NCI-H2227 (cell line): ENCODE measurements around the gene CIBAR2.

Experiments used
- DNase-seq: peaks from one replicate; lab custom pipeline; 2025; ENCODE audit not compliant: unreplicated experiment; lab: John Stamatoyannopoulos, UW

CIBAR2 gene

DNA sequence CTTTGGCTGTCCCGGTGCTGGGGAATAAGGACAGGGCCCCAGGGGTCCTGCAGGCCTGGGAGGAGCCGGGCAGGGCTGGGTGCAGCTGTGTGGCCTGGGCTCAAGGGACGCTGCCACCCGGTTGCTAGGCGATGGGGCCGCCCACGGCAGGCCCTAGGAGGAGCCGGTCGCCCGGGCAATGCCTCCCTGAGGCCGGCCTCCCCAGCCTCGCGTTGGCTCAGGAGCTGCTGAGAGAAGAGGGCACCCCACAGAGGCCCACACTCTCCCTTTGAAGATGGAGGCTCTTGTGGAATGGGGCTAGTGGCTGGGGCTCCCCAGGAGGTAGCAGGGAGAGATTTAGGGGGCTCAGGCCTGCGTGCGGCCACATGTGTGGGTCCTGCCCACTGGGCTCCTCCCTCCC is at the start of gene CIBAR2:
Gene CIBAR2, minus strand, starts transcription at position 109 of the 400 bp plus-strand sequence. CDS start 120 bp downstream, outside the sequence.
- peak; percentile 33 for DNase-seq

DNA sequence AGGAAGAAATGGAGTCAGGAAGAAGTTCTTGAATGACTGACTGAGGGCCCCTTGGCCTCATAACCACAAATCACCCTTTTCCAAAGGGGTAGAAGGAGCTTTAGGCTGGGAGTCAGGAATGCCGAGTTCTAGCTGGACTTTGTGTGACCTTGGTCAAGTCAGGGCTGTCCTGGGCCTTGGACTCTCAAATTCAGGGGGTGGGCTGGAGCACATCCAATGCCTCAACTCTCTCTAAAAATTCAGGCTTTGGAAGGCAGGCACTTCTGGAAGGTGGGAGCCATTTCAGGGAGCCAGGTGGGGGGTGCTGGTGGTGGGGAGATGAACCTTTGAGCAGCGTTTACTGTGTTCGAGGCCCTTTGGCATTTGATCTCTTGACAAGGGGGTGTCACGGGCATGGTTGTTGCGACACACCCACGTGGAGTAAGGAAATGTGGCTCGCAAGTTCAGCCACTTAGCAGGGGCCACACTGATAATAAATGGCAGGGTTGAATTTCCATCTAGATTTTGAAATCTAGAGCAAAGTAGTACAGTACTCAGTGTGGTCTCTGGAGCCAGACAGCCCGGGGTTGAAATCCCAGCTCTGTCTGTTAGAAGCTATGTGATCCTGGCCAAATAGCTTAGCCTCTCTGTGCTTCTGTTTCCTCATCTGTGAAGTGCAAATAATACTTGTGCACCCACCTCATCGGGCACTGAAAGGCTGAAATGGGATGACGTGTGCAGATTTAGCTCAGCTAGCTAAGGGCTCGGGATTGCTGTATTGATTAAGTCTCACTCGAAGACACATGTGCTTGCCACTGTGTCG is 47.1 kb upstream of the CIBAR2 start:
- DNase-seq: no peak

DNA sequence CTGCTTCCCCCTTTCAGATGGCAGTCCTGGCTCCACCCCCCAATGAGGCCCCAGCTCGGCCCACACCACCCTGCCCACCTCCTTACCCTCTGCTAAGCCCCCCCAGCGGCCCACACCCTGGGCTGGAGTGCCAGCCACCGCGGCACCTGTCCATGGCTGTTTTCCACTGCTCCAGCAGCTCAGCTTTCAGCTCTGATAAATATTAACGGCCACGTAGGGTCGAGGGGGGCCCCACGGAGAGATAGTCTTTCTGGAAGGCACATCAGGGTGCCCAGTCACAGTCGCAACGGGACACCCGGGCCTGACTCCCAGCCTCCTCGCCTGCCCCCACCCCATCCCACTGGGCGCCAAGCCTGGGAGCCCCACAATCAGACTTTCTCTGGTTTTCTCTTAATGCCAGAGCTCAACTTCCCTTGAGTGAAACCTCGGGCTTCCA is 46.5 kb upstream of the CIBAR2 start:
- no peak for DNase-seq

DNA sequence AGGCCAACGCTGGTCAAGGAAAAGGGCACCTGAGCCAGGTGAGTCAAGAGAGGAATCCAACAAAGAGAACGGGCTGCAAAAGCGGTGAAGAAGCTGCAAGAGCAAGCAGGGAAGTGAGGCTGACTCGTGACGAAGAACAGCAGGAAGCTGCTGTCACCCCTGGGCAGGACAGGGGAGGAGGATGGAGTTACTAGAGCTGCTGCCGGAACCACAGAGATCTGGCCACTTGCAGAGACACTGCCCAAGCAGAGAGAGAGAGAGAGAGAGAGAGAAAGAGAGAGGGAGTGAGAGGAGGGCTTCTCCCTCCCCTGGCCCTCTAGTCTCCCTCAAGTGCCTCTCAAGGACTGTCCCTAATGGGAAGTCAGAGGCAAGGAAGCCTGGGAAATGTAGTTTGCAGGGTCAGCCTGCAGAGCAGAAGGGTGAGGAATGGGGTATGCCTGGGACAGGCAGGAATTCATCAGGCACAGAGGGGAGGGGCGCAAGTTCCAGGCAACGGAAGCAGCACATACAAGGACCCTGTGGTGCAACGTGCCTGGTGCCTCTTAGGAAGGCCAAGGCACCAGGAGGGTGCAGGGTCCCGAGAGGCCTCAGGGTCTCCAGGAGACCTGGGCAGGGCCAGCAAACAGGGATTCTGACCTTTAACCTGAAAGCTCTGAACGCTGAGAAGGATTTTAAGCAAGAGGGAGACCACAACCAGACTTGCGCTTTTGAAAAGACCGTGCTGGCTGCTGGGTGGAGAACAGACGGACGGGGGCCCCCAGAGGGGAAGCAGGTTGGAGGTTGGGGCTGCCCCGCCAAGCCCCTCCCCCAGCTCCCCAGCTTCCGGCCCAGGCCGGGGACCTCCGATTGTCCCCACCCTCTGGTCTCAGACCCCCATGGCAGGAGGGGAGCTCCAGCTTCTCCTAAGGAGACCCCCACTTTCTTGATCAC is 45.8 kb upstream of the CIBAR2 start:
- DNase-seq: peak; percentile 52

DNA sequence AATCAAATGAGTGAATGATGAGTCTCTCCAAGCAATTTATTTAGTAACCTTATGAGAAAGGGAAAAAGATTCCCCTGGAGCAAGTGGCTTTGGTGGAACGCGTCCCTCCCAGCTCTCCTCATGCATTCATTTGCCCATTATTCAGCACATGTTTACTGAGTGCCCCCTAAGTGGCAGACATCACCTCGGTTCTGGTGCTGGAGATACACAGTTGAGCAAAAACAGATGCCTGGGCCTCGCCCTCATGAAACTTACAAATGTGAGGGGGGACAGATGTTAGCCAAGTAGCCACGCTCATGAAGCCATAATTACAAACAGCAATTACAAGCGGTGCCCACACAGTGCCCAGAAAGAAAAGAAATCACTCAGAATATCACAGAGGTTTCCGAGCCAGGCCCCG is 45.1 kb upstream of the CIBAR2 start:
- DNase-seq: no peak

DNA sequence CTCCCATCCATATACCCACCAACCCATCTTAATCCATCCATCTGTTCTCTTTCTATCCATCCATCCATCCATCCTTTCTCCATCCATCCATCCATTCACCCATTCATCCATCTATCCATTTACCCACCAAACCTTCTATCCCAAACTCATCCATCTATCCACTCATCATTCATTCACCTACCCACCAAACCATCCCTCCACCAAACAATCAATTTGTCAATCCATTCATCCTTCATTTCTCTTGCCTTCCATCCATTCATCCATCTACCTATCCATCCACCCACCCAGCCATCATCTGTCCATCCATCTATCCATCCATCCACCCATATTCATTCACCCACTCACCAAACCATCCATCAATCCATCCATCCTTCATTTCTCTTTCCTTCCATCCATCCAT is 44.6 kb upstream of the CIBAR2 start:
- no peak for DNase-seq

DNA sequence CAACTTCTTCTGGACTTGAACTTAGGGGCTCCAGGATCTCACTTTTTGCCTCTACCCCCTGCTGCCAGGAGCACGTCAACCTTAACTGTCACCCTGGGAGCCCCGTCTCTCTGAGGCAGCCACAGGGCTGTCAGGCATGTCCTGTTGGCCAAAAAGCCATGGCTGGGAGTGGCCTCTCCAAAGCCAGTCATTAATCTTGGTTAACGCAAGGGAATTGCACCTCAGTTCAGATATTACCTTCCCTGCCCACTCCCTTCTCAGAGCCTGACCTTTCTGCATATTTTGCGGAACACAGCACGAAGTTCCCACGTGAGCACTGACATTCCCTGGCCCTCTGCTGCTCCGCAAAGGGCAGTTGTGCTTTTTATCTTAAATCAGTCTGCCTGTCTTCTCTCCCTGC is 44.2 kb upstream of the CIBAR2 start:
- no peak for DNase-seq

DNA sequence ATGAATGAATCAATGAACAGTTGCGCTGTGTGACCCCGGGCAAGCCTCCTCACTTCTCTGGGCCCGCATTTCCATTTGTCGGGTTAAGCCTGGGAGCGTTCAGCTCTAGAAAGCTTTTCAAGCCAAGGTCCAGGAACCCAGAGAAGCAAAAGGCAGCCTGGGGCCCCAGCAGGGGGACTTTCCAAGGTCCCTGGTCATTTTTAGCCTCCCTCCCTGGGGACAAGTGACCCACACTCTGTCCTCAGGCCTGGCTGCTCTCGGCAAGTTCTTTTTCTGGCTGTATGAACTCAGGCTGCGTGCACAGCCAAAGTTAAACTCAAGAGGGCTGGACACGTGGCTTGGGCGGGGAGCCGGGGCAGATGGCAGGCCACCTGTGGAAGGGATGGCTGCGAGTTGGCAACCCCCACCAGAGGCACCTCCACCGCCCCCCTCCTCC is 41.4 kb upstream of the CIBAR2 start:
- DNase-seq: no peak

DNA sequence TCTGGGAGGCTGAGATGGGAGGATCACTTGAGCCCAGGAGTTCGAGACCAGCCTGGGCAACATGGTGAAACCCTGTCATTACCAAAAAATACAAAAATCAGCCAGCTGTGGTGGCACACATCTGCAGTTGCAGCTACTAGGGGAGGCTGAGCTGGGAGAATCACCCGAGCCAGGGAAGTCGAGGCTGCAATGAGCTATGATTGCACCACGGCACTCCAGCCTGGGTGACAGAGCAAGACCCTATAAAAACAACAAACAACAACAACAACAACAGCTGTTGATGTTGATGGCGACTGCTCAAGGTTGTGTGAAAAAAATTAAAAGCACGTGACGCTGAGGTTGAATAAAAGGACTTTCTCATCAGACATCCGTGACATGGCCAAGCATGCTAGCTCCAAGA is 40.8 kb upstream of the CIBAR2 start:
- DNase-seq: no peak

DNA sequence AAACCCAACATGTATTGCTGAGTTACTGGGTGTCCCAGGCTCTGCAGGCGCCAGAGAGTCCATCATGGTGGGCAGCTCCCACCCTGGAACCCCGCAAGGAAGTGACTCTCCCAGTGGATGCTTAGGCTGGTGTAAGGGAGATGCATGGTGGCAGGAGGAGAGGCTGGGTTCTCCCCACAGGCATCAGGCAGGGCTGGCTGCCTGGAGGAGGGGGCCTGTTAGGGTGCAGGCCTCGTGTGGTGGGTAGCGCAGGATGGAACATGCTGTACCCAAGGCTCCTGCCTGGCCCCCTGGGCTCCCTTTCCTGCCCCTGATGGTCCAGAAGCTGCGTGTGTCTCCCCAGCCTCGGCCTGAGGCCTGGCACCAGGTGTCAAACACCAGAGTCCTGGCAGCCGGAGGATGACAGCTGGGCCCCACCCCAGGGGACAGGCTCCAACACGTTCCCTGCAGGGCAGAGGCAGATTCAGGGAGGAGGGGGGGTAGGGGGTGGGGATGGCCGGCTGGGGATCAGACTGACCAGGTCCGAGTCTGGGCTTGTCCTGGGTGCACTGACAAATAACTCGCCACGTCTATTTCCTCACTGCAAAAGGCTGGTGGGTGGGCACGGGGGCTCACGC is 40.2 kb upstream of the CIBAR2 start:
- DNase-seq: no peak

DNA sequence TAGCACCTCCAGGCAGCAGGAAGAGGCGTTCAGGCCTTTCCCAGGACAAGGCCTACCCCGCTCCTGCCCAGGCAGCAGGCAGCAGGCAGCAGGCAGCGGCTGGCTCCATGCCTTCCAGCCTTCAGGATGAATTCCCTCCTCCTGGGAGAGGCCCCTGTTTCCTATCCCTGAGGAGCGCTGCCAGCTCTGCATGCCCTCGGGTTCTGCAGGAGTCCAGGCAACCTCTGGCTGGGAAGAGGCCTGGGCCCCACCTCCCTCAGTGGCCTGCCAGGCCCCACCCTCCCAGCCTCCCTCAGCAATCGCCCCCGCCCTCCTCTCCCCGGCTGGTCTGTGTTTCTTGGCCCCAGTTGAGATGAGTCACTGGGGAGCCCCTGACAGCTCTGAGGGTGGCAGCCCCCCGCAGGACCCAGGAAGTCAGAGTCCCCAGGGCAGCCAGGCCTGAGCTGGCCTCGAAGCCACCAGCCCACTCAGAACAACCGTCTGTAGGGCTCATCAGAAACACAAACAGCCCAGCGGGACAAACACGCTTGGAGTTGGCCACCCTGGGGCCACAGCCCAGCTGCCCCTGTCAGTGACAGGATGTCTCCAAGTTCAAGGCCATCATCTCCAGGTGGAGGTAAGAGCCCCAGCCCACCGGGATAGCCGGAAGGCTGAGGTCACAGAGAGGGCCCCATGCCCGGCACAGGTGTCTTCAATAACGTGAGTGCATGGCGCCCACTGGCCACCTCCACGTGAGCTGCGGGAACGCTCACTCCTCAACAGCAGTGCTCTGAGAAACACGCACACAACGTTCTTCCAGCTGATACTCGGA is 39.5 kb upstream of the CIBAR2 start:
- peak; percentile 36 for DNase-seq

DNA sequence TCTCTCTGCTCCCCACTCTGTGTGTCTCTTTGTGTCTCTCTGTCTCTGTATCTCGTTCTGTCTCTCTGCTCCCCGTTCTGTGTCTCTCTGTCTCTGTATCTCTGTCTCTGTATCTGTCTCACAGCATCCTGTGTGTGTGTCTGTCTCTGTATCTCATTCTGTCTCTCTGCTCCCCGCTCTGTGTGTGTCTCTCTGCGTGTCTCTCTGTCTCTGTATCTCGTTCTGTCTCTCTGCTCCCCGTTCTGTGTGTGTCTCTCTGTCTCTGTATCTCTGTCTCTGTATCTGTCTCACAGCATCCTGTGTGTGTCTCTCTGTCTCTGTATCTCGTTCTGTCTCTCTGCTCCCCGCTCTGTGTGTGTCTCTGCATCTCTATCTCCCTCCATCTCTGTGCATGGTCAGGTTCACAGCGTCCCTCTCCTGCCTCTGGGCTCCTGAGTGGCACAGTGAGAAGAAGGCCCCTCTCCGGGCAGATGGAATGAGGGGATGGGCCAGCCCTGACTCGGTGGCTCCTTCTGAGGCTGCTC is 38.9 kb upstream of the CIBAR2 start:
- DNase-seq: no peak

DNA sequence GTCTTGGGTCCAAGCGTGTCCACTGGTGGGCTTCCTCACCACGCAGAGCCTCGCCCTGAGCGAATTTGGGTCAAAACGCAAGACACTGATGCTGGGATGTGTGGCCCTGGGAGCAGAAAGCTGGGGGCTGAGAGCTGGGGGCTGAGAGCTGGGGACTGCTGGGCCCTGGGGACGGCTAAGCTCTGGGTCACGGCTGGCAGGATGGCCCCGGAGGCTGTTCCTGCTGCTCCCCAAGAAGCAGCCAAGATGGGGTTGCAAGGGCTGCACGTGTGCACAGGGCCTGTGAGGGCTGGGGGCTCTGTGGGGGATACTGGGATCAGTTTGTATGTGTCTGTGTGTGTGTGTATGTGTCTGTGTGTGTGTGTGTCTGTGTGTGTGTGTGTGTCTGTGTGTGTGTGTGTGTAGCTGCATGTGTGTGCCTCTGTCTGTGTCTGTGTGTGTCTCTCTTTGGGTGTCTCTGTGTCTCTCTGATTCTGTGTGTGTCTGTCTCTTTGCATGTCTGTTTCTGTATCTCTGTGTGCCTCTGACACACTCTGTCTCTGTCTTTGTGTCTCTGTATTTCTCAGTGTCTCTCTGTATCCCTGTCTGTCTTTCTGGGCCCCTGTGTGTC is 38.2 kb upstream of the CIBAR2 start:
- no peak for DNase-seq

DNA sequence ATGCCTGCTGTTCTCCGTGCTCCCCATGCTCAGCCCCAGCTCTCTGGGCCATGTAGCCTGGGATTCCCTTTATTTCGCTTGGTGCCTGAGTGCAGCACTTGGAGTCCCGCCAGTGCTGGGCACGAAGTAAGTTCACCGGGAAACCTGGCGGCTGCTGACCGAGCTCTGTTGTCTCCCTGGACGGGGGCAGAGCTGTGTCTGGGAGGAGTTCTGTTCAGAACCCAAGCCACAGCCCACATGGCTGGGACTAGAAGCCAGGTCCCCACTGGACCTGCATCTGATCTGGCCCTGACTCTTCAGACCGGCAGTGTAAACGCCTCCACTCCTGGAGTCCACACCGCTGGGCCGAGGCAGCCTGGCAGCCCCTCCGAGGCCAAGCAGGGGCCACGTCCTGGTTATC is 37.5 kb upstream of the CIBAR2 start:
- DNase-seq: no peak

DNA sequence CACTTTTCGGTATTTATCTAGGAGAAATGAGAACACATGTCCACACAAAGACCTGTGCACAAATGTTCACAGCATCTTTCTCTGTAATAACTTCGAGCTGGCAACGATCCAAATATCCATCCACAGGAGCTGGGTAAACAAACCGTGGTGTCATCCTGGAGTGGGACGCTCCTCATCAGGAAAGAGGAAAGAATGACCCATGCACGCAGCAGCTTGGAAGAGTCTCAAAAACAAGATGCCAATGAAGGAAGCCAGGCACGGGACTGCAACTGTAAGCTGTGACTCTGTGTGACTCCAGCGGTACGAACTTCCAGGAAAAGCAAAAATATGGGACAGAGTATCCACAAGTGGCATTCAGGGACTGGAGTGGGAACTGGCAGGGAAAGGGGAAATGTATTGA is 36.7 kb upstream of the CIBAR2 start:
- peak; percentile 64 for DNase-seq

DNA sequence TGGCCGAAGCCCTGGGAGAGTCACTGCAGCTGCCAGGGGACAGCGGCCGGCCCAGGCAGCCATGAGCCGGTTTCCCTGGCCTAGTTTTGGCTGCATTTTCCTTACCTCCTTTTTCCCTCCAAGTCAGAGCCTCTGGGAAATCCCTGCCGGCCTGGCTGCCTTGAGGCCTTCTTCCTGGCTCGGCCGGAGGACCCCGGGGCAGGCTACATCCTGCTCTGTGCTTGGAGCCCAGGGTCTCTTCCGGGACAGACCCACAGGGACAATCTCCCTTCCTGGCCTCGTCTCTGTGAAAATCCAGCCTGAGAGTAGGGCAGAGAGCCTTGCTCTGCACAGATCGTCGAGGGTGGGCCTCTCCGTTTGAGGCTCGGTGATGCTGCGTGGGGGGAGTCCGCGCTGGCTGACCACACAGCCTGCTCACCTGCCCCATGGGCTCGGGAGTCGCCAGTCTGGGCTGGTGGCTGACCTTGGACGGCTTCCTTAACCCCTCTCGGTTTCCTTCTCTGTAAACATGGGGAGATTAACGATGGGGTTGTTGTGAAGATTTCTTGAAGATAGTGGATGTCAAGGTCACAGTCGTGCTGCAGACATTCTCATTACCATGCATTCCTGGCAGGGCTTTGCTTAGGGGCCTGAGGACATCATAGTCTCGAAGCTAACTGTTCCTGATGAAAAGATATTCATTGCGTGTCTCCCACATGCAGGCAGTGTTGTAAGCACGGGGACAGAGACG is 34.8 kb upstream of the CIBAR2 start:
- DNase-seq: no peak

DNA sequence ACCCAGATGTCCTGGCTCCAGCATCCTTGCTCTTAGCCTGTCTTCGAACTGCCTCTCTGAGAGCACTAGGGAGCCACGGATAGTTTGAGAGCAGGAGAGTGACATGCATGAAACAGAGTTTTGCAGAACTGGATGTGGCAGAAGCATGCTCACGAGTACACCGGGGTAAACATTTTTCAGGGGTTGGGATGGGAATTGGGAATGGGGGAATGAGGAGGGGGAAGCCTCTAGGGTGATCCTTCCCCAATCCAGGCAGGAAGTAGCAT is 34.2 kb upstream of the CIBAR2 start:
- no peak for DNase-seq

DNA sequence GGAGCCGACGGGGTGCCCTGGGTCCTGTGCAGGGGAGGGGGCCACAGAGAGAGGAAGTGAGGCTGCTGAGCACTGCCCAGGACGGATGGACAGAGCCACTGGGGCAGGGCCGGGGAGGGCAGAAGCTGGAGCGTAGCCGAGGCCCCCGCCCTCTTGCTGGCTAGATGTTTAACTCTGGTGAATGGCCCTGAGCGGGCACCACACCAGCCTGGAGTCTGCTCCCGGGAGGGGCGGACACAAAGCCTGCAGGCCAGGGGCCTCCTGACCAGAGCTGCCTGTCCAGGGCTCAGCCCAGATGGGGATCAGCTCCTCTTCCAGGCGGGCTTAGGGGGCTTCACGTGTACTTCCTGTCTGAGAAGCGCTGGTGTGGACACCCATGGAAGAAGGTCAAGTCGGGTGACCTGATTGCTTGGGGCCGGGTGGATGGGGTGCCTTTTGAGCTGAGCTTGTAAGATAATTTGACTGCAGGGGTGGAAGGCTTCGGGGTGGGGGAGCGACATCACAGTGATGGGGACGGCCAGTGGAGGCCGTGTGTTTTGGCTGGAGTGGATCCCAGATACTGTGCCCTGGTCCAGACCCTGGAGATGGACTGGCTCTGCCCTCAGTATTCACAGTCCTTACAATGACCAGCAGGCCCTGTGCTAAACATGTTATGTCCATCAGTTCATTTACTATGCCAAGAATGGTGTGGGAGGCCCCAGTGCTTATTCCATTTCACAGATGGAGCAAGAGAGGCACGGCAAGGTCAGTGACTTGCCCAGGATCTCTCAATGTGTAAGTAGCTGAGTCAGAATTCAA is 33.7 kb upstream of the CIBAR2 start:
- DNase-seq: no peak

DNA sequence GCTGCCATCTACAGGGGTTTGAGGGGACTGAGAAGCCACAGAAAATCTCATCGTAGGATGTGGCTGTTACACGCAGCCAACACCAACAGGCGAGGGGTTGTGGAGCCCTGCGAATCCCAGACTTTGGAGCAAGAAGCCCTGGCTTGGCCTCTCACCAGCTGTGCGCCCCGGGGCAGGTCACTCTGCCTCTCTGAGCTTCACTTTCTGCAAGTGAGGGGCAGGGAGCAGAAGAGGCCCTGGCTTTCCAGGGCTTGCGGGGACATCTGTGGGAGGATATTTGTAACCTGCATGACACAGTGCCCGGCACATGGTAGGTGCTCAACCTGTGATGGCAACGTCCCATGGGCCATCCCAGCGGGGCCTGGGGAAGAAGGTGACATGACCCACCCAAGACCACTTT is 32.9 kb upstream of the CIBAR2 start:
- no peak for DNase-seq
